EH (cell line): ENCODE data around the gene MALT1.
"Not testable (repeated sequence)": the region's sequence is repeated elsewhere in the genome, so short reads cannot be mapped to it uniquely, and the experiment has no call there.

ENCODE experiments used
- DNase-seq: peaks from one replicate; pipeline ENCODE4 v3.0.0-alpha.2; 2015; ENCODE audit warnings: low read depth

MALT1 gene, protein sequence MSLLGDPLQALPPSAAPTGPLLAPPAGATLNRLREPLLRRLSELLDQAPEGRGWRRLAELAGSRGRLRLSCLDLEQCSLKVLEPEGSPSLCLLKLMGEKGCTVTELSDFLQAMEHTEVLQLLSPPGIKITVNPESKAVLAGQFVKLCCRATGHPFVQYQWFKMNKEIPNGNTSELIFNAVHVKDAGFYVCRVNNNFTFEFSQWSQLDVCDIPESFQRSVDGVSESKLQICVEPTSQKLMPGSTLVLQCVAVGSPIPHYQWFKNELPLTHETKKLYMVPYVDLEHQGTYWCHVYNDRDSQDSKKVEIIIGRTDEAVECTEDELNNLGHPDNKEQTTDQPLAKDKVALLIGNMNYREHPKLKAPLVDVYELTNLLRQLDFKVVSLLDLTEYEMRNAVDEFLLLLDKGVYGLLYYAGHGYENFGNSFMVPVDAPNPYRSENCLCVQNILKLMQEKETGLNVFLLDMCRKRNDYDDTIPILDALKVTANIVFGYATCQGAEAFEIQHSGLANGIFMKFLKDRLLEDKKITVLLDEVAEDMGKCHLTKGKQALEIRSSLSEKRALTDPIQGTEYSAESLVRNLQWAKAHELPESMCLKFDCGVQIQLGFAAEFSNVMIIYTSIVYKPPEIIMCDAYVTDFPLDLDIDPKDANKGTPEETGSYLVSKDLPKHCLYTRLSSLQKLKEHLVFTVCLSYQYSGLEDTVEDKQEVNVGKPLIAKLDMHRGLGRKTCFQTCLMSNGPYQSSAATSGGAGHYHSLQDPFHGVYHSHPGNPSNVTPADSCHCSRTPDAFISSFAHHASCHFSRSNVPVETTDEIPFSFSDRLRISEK

DNA sequence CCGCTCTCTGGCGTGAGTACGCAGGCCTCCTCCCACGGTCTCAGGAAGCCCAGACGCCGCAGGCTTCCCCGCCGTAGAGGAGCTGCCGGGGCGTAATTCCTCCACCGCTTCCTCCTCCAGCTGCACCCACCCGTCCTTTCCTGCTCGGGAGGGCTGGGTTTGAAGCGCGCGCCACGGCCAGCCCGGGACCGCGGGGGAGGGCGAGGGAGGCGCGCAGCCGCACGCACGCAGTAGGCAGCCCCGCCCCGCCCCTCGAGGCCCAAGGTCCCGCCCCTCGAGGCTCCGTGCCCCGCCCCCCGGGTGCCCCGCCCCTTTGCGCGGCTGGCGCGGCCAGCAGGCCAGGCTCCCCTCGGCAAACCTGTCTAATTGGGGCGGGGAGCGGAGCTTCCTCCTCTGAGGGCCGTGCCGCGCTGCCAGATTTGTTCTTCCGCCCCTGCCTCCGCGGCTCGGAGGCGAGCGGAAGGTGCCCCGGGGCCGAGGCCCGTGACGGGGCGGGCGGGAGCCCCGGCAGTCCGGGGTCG is at the start of gene MALT1:
Gene MALT1 (plus strand): TSS at position 355 of the 521 bp plus-strand sequence. CDS start 179 bp downstream, outside the sequence.
- peak; percentile 91 for DNase-seq

GRCh38 chr18:58624011-58624410 is 47.3 kb upstream of the MALT1 start:
- peak; percentile 54 for DNase-seq

DNA sequence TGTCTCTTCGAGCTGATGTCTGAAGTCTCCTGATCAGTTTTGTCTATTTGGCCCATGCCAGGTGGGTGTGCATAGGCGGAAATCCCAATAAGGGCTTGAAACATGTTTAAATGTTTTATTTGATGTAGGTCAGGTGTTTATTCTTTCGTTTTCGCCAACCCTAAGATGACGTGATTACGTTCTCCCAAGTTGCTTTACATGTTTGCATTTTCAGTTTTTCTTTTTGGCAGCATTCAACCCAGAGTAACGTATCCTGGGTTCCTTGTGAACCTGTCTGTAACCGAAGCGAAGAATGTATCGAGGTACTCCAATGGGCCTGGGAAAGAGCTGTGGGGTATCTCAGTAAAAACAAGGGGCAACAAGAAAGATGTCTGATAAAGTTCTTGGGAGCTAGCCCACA is 45.4 kb upstream of the MALT1 start:
- no peak for DNase-seq

- DNase-seq = no peak
Measured at GRCh38 chr18:58630071-58630470, 41.2 kb upstream of the MALT1 start.

- no peak for DNase-seq
Measured at GRCh38 chr18:58631301-58631700, 40.0 kb upstream of the MALT1 start.

DNA sequence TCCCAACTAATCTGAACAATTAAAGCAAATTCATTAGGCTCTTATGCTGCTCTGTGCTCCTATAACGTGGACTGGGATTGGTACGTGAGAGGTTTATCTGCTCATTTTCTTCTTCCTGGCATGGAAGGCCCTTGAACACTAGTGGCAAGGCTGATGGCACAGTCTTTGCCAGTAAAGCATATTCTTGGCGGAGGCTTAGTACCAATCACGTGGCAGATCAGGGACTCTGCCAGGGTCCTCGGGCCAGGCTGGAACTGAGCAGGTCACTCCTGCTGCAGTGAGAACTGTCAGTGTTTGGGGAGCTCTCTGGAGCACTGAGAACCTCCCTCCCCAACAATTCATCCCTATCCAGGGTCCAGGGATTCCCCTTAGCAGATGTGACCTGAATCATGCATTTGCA is 38.7 kb upstream of the MALT1 start:
- DNase-seq = no peak

- no peak for DNase-seq
Measured at GRCh38 chr18:58633874-58634273, 37.4 kb upstream of the MALT1 start.

DNA sequence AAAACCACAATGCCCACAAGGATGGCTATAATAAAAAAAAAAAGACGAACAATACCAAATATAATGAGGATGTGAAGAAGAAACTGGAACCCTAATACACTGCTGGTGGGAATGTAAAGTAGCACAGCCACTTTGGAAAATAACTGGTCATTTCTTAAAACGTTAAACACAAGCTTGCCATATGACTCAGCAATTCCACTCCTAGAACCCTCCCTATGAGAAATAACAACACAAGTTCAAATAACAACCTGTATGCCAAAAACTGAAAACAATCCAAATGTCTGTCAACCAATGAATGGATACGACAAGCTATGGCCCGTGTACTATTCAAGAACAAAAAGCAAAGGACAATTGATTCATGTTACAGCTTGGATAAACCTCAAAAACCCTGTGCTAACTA is 35.4 kb upstream of the MALT1 start:
- peak; percentile 76 for DNase-seq

DNA sequence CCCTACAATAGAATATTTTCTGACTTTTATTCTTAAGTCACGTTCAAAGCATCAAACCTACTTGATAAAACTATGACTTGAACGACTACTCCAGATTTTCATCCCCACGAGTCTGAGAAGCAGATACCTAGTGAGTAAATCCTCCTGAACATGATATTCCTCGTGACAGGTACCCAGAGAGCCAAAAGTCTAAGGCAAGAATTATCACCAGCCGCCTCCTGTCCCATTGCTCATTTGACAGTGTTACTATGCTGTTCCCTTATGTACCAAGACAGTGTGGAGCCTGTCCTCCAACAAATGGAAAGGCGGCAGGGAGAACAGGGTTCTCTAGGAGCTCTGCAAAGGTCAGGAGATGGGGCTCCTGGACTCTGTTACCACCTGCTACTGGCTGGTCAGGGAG is 34.1 kb upstream of the MALT1 start:
- no peak for DNase-seq

- DNase-seq = no peak
Measured at GRCh38 chr18:58637946-58638345, 33.3 kb upstream of the MALT1 start.

DNA sequence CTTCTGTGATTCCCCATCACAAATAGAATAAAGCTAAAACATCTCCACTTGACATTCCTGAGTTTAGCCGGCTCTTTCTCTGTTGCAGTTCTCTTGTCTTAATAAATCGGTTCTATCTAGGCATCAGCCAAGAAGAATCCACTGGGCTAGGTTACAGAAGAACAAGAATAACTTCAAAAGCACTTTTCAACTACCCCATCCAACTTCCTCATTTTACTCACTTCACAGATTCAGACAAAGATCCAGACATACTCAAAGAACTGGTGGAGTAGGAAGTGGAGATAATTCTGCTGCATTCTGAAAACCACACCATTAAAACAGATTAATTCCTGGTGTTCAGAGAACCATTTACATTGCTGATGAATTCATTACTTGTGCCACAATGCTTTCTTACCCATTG is 32.8 kb upstream of the MALT1 start:
- peak; percentile 40 for DNase-seq

- DNase-seq = no peak
Measured at GRCh38 chr18:58639237-58639636, 32.0 kb upstream of the MALT1 start.

- peak; percentile 92 for DNase-seq
Measured at GRCh38 chr18:58639751-58640427, 31.4 kb upstream of the MALT1 start.

DNA sequence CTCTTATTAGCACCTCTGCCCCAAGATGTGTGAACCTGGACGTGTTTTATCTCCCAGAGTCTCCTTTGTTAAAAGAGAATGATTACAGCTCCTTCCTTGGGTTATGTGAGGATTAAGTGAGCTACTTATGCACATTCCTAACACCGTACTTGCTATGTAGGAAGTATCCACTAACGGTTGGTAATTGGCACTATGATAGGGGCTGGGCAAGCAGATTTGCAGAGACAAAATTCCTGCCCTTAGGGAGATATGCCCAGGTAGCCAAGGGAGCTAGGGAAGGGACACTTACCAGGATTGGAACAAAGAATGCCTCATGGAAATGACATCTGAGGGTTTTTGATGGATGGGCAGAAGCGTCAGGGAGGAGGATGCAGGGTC is 30.8 kb upstream of the MALT1 start:
- DNase-seq = no peak

DNA sequence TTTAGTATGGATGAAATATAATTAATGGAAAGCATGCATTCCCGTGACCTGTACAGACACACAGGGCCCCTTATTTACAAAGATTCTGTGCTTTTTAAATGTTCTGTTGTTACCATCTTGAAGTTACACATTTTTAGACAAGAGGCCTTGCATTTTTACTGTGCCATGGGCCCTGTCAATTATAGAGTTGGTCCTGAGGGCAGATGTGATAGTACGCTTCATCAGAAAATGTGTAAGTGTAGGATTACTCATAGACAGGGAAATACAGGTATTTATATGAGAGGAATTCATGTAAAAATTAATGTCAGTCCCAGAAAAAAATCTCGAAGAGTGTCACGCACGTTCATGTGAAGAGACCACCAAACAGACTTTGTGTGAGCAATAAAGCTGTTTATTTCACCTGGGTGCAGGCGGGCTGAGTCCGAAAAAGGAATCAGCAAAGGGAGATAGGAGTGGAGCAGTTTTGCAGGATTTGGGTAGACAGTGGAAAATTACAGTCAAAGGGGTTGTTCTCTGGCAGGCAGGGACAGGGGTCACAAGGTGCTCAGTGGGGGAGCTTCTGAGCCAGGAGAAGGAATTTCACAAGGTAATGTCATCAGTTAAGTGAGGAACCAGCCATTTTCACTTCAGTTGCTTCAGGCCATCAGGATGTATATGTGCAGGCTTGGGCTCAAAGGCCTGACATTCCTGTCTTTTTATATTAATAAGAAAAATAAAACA is 30.2 kb upstream of the MALT1 start:
- DNase-seq = no peak

DNA sequence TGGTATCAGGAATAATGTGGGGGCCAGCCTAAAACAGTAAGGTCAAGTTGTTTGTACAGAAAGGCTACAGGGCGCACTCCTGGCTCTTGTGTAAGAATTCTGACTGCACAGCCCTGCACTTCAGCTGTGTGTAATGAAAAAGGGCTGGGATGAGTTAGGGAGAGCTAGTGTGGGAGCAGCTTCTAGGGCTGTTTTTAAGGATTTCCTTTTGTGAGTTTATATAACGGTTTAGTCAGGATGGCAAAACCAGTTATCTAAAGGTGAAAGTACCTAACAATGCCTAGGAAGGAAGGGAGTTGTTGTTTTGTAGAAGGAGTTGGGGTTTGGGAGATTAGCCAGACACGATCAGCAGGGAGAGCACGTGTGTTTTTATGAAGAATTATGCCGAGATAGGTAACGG is 27.7 kb upstream of the MALT1 start:
- DNase-seq = not testable (repeated sequence)

DNA sequence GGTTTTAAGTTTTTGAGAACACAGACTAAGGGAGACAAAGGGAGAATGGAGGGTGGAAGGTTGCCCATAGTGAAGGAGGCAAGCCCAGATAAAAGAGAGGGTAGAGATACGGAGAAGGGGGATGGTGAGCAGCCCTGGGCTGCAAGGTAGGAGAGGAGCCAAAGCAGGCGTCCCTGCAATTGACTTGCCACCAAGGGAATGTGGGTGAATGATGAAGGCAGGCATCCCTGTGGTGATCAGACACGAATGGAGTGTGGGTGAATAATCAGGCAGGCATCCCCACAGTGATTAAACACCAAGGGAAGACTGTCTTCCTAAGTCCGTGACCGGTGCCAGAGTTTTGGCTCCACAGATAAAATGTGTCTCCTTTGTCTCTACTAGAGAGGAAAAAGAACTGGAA is 25.9 kb upstream of the MALT1 start:
- peak; percentile 94 for DNase-seq

DNA sequence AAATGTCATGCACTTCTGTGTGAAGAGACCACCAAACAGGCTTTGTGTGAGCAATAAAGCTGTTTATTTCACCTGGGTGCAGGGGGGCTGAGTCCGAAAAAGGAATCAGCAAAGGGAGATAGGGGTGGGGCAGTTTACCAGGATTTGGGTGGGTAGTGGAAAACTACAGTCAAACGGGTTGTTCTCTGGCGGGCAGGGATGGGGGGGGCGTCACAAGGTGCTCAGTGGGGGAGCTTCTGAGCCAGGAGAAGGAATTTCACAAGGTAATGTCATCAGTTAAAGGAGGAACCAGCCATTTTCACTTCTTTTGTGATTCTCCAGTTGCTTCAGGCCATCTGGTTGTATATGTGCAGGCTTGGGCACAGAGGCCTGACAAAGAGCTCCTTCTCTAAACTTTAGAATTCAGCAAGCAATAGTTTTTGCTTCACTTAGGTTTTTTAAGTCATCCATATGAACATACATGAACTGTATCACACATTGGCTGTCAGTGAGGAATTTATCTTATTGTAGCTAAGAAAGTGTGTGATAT is 24.9 kb upstream of the MALT1 start:
- no peak for DNase-seq

DNA sequence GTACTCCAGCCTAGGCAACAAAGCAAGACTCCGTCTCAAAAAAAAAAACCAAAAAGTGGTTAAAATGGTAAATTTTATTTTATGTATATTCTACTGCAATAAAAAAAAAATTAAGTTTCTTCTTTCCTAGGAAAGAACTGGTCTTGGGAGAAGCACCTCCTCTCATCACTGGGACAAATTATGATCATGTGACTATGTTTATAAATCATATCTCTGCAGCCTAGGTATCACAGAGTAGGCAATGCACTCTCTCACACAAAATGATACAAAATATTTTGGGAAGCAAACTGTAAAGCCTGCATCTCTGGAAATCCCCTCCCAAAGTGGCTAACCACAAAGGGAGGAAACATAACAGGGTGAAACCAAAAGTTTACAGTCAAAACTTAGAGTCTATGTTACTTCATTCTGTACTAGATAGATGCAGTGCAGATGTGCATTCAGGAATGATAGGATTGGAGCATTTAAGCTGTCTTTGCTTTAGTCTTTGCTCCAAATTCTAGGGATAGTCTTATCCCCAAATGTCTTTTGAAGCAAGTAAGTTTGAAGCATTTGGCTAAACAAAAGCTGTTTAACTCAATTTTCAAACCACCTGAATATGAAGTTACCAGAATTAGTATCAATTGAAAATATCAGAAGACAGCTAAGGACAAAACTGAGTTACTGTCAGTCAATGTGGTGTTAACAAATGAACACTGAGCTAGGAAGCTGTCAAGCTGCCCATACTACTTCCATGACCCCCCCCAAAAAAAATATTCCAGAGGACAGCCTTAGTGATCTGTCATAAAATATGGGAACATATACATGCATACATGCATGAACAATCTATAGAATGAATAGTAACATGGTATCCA is 21.1 kb upstream of the MALT1 start:
- DNase-seq = peak; percentile 47

DNA sequence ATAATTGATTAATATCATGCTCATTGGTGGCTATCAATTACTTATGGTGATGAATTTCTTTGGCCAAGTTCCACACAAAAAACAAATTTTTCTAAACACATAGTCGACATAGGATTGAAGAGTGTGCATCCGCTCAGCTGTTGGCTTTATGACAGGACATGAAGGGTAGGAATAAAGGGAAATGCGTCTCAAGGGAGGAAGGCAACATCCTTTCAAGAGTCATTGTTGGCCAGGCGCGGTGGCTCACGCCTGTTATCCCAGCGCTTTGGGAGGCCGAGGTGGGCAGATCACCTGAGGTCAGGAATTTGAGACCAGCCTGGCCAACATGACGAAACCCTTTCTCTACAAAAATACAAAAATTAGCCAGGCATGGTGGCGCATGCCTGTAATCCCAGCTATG is 20.4 kb upstream of the MALT1 start:
- not testable (repeated sequence) for DNase-seq
